H1 (cell line): Measurements from ENCODE around the gene RDM1. TPM values are rescaled to one million over a fixed set of nuclear protein-coding genes. Genes with fewer than 3 reads are reported as not detected.

Experiments used
- CTCF ChIA-PET: fragments of 300-600 bp; sonication (Branson Sonifier 250); formaldehyde crosslinking; loops from one replicate; lab custom pipeline; 2021; ENCODE audit not compliant: partially characterized antibody; lab: Charles Lee
- POLR2A ChIA-PET: fragments of 300-600 bp; sonication (Branson Sonifier 250); formaldehyde crosslinking; loops from one replicate; lab custom pipeline; 2021; ENCODE audit warnings: inconsistent platforms; ENCODE audit not compliant: partially characterized antibody; lab: Charles Lee
- DNase-seq, 2 experiments: peaks; one replicate each; pipeline versions ENCODE4 v3.0.0 to v3.0.0-alpha.2; 2010 to 2022; ENCODE audit warnings: low spot score in 2 of 2, low read depth in 1 of 2, mixed read lengths in 1 of 2
- FAIRE-seq: peaks from 2 replicates; lab custom pipeline; 2011; peaks lifted over from hg19 to GRCh38; lab: Jason Lieb, UNC
- H2AFZ ChIP-seq: 2 replicates; pipeline ENCODE4 v1.8.1; 2012; ENCODE audit warnings: low read length, inconsistent platforms
- H2AK5ac ChIP-seq: 2 replicates; pipeline ENCODE4 v1.6.1; 2013; ENCODE audit warnings: low read depth, low read length
- H2BK120ac ChIP-seq: replicated peaks from 2 replicates; pipeline ENCODE3; 2013; ENCODE audit warnings: low read depth, low read length, inconsistent platforms
- H2BK12ac ChIP-seq: 2 replicates; pipeline ENCODE4 v1.6.1; 2013; ENCODE audit warnings: low read depth, low read length
- H2BK15ac ChIP-seq: 2 replicates; pipeline ENCODE4 v1.6.1; 2013; ENCODE audit warnings: low read length
- H2BK20ac ChIP-seq: 2 replicates; pipeline ENCODE4 v1.6.1; 2013; ENCODE audit warnings: low read length
- H2BK5ac ChIP-seq: 2 replicates; pipeline ENCODE4 v1.6.1; 2013; ENCODE audit warnings: low read depth, low read length
- H3K14ac ChIP-seq: 2 replicates; pipeline ENCODE4 v1.6.1; 2013; ENCODE audit warnings: inconsistent platforms; ENCODE audit not compliant: insufficient read length
- H3K18ac ChIP-seq: 2 replicates; pipeline ENCODE4 v1.6.1; 2013; ENCODE audit warnings: low read length; ENCODE audit errors: extremely low read depth
- H3K23ac ChIP-seq: 2 replicates; pipeline ENCODE4 v1.6.1; 2013; ENCODE audit warnings: inconsistent platforms; ENCODE audit not compliant: insufficient read length
- H3K23me2 ChIP-seq: 2 replicates; pipeline ENCODE4 v1.6.1; 2013; ENCODE audit warnings: low read depth, low read length
- H3K27ac ChIP-seq: 2 replicates; pipeline ENCODE4 v1.6.1; 2011; ENCODE audit warnings: low read depth, low read length, inconsistent platforms
- H3K27me3 ChIP-seq, 4 experiments: replicated peaks in 1 of 4; 1 replicate in 1 of 4; 2 replicates in 3 of 4; pipeline versions ENCODE4 v1.6.1 to v1.8.1; 2011 to 2013; ENCODE audit warnings: low read length in 3 of 4, mild to moderate bottlenecking in 3 of 4, inconsistent platforms in 2 of 4, mixed read lengths in 2 of 4, moderate library complexity in 1 of 4; ENCODE audit not compliant: control insufficient read depth in 3 of 4, insufficient read depth in 3 of 4; ENCODE audit errors: extremely low read depth in 1 of 4
- H3K36me3 ChIP-seq, 4 experiments: 2 replicates each; pipeline versions ENCODE4 v1.6.1 to v1.8.1; 2011 to 2013; ENCODE audit warnings: mild to moderate bottlenecking in 4 of 4, low read length in 3 of 4, moderate library complexity in 2 of 4, control low read depth in 1 of 4, inconsistent platforms in 1 of 4; ENCODE audit not compliant: insufficient read depth in 4 of 4, control insufficient read depth in 2 of 4
- H3K4ac ChIP-seq: replicated peaks from 2 replicates; pipeline ENCODE3; 2013; ENCODE audit warnings: low read length, low read depth, mixed read lengths, inconsistent platforms; ENCODE audit not compliant: insufficient read length
- H3K4me1 ChIP-seq, 4 experiments: replicated peaks in 1 of 4; 1 replicate in 1 of 4; 2 replicates in 3 of 4; pipeline versions ENCODE4 v1.6.1 to v1.8.1; 2011 to 2013; ENCODE audit warnings: low read length in 3 of 4, inconsistent platforms in 2 of 4, mixed read lengths in 1 of 4; ENCODE audit not compliant: insufficient read depth in 4 of 4, control insufficient read depth in 3 of 4
- H3K4me2 ChIP-seq, 2 experiments: 2 replicates each; pipeline versions ENCODE4 v1.6.1 to v1.8.1; 2011 to 2013; ENCODE audit warnings: low read depth in 2 of 2, low read length in 2 of 2, control low read depth in 1 of 2, inconsistent platforms in 1 of 2, mild to moderate bottlenecking in 1 of 2; ENCODE audit not compliant: insufficient read depth in 1 of 2
- H3K4me3 ChIP-seq, 4 experiments: fragments of 200-600, 300-600 bp in 1 of 4; sonication (generic), shearing (Covaris generic), sonication (Bioruptor Twin) in 1 of 4; 2 replicates each; pipeline versions ENCODE4 v1.5.1 to v1.8.1; 2011 to 2016; ENCODE audit warnings: low read length in 4 of 4, low read depth in 3 of 4, control low read depth in 2 of 4, inconsistent platforms in 2 of 4, mild to moderate bottlenecking in 2 of 4, mixed read lengths in 1 of 4, moderate library complexity in 1 of 4; ENCODE audit not compliant: insufficient read depth in 2 of 4; ENCODE audit errors: extremely low read depth in 1 of 4
- H3K56ac ChIP-seq: replicated peaks from 2 replicates; pipeline ENCODE3; 2013; ENCODE audit warnings: low read depth, mild to moderate bottlenecking, mixed read lengths, low read length, inconsistent platforms; ENCODE audit not compliant: insufficient read length
- H3K79me1 ChIP-seq: 2 replicates; pipeline ENCODE4 v1.6.1; 2013; ENCODE audit warnings: low read depth, low read length, control low read depth
- H3K79me2 ChIP-seq, 2 experiments: 2 replicates each; pipeline versions ENCODE4 v1.6.1 to v1.8.1; 2012 to 2013; ENCODE audit warnings: low read length in 2 of 2, mild to moderate bottlenecking in 2 of 2, inconsistent platforms in 1 of 2; ENCODE audit not compliant: insufficient read depth in 2 of 2, control insufficient read depth in 1 of 2
- H3K9ac ChIP-seq, 4 experiments: replicated peaks in 1 of 4; 1 replicate in 1 of 4; 2 replicates in 3 of 4; pipeline versions ENCODE4 v1.6.1 to v1.8.1; 2011 to 2013; ENCODE audit warnings: low read depth in 3 of 4, low read length in 3 of 4, control low read depth in 2 of 4, mild to moderate bottlenecking in 2 of 4, moderate library complexity in 2 of 4, inconsistent platforms in 1 of 4; ENCODE audit errors: extremely low read depth in 1 of 4
- H3K9me3 ChIP-seq, 2 experiments: 2 replicates each; pipeline versions ENCODE4 v1.6.1 to v1.8.1; 2012 to 2013; ENCODE audit warnings: mild to moderate bottlenecking in 2 of 2, moderate library complexity in 2 of 2, control low read depth in 1 of 2, inconsistent platforms in 1 of 2, low read depth in 1 of 2, low read length in 1 of 2, mixed read lengths in 1 of 2; ENCODE audit not compliant: insufficient read depth in 2 of 2
- H4K20me1 ChIP-seq, 2 experiments: replicated peaks in 1 of 2; 2 replicates each; pipeline versions ENCODE3 to v1.8.1; 2011 to 2013; ENCODE audit warnings: inconsistent platforms in 2 of 2, low read length in 2 of 2, mild to moderate bottlenecking in 1 of 2; ENCODE audit not compliant: insufficient read depth in 2 of 2, control insufficient read depth in 1 of 2
- H4K5ac ChIP-seq: 2 replicates; pipeline ENCODE4 v1.6.1; 2013; ENCODE audit warnings: low read length, low read depth, mixed read lengths, inconsistent platforms; ENCODE audit not compliant: insufficient read length
- H4K8ac ChIP-seq: 2 replicates; pipeline ENCODE4 v1.8.0; 2013; ENCODE audit warnings: mild to moderate bottlenecking, moderate library complexity, low read length, inconsistent platforms; ENCODE audit not compliant: insufficient read depth; ENCODE audit errors: extremely low read depth
- H4K91ac ChIP-seq: replicated peaks from 2 replicates; pipeline ENCODE3; 2013; ENCODE audit warnings: low read length, mixed read lengths, inconsistent platforms; ENCODE audit not compliant: insufficient read length
- WGBS, 2 experiments: shearing (Covaris generic) in 1 of 2; methylation state at CpG; one replicate each; pipeline versions ENCODE4 v1.1.6 to v1.1.7; 2013 to 2015; ENCODE audit warnings: low lambda C conversion rate in 2 of 2, mixed read lengths in 2 of 2, inconsistent platforms in 1 of 2, low coverage in 1 of 2, missing lambda C conversion rate in 1 of 2; ENCODE audit not compliant: insufficient replicate concordance in 2 of 2, insufficient coverage in 1 of 2, insufficient read length in 1 of 2; ENCODE audit errors: extremely low coverage in 1 of 2, missing lambda C conversion rate in 1 of 2; 5-methylcytosine and 5-hydroxymethylcytosine counted together
- polyA plus RNA-seq, 7 experiments: library from polyadenylated mRNA; depleted of rRNA in 3 of 7; stranded (reverse) in 5 of 7; unstranded in 2 of 7; fragments of >200 nt in 5 of 7; fragments of 200-250 nt in 2 of 7; gene quantifications; 1 replicate in 5 of 7; 2 replicates in 1 of 7; 4 replicates in 1 of 7; pipeline versions ENCODE4 v1.2.1 to v1.2.3, GENCODE V29; 2011 to 2013; ENCODE audit warnings: missing spikeins in 2 of 7, mixed read lengths in 2 of 7
- total RNA-seq: library from RNA; stranded (reverse); fragmentation: NEBNext Ultra II Directional; extraction: Animal tissue kit (Norgen Biotek cat#: 25700); gene quantifications from 2 replicates; pipeline ENCODE4 v1.2.1, GENCODE V29; 2021

The RDM1 gene
- total and polyA plus RNA-seq, 2 of the 8 experiments (the other 6 are each of a cell fraction or from before 2014, with no cell fraction given), result 7.3 to 9.7 TPM

DNA sequence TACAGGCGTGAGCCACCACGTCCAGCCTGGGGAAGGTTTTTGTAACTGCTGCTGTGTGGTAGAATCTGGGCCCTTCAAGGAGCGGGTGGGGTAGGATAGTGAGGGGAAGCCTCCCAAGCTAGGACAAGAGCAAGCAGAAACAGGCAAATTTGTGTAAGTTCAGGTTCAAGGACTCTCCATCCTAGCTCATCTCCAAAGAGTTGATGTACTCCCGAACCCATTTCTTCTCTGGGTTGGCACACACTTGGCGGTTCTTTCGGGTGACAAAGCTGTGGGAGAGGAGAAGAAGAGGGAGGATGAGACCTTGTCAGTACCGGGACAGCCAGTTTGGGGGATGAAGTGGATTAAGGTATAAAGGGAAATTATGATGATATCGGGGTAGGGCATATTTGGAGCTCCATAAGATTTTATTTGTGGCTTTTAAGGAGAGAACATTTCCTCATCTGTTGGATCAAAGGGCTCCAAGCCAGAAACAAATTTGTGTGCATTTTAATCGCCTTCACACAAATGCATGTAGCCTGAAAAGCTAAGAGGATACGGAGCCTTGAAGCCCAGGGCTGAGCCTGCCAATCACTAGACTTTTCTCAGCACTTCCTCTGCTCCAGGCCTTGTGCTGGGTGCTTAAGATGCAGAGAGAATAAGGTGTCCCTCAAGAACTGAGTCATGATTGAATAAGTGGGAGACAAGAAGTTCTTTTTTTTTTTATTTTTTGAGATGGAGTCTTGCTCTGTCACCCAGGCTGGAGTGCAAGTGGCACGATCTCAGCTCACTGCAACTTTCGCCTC, 58.2 kb downstream of the RDM1 start:
- Histone ChIP-seq H3K4ac (no peak overlapping the region), H3K27me3 (no peaks in the 10 kb centered on the region), H2AFZ (no peak overlapping the region), H2BK12ac (no peak overlapping the region), H3K79me2 (no peaks in the 10 kb centered on the region), H2AK5ac (no peak overlapping the region), H2BK20ac (no peak overlapping the region), H3K27ac (no peak overlapping the region), H4K20me1 (no peaks in the 10 kb centered on the region), H4K91ac (no peak overlapping the region), H3K4me2 (no peak overlapping the region), H3K14ac (no peak overlapping the region), H3K18ac (no peak overlapping the region), H4K5ac (no peak overlapping the region), H3K23ac (no peak overlapping the region), H3K56ac (no peak overlapping the region), H3K36me3 (no peaks in the 10 kb centered on the region), H2BK15ac (no peak overlapping the region), H4K8ac (no peak overlapping the region), H3K9ac (no peak overlapping the region), H3K4me1 (no peaks in the 10 kb centered on the region; a peak in 1 of 7 replicates), H3K9me3 (no peaks in the 10 kb centered on the region), H3K4me3 (no peak overlapping the region), H3K79me1 (no peaks in the 10 kb centered on the region), H2BK5ac (no peak overlapping the region), H2BK120ac (no peak overlapping the region), H3K23me2 (no peaks in the 10 kb centered on the region)
- ChIA-PET POLR2A (no interaction called here), CTCF (interaction anchor here (0.7 to 4.6 kb wide), 7 partner anchors 22 to 276 kb away, joined by 3 to 32 read pairs (median 5); partner anchors contain the start of gene RDM1)
- no peak for FAIRE-seq
- no peak for DNase-seq
- 88 to 100% methylated on average over 1 to 12 of the region's 12 CpGs for WGBS, 2 experiments
